Head of caudate nucleus (tissue), 42 donors: ENCODE measurements around the gene SLC25A29.
A peak's percentile ranks its signal among the peaks of the same experiment; 100 is the strongest.
"Not testable (repeated sequence)": the region's sequence is repeated elsewhere in the genome, so short reads cannot be mapped to it uniquely, and the experiment has no call there.

Experiments used
- DNase-seq, 42 donors: peaks; one replicate each; pipeline versions ENCODE4 v3.0.0 to v3.0.0-alpha.2; 2020 to 2021; ENCODE audit warnings: mixed read lengths in 7 of 42
- intact Hi-C: fragments of 100-400 bp; cut with DNase I; formaldehyde crosslinking; loops from one replicate; pipeline ENCODE4 v1.15.0; 2022

Gene SLC25A29

DNA sequence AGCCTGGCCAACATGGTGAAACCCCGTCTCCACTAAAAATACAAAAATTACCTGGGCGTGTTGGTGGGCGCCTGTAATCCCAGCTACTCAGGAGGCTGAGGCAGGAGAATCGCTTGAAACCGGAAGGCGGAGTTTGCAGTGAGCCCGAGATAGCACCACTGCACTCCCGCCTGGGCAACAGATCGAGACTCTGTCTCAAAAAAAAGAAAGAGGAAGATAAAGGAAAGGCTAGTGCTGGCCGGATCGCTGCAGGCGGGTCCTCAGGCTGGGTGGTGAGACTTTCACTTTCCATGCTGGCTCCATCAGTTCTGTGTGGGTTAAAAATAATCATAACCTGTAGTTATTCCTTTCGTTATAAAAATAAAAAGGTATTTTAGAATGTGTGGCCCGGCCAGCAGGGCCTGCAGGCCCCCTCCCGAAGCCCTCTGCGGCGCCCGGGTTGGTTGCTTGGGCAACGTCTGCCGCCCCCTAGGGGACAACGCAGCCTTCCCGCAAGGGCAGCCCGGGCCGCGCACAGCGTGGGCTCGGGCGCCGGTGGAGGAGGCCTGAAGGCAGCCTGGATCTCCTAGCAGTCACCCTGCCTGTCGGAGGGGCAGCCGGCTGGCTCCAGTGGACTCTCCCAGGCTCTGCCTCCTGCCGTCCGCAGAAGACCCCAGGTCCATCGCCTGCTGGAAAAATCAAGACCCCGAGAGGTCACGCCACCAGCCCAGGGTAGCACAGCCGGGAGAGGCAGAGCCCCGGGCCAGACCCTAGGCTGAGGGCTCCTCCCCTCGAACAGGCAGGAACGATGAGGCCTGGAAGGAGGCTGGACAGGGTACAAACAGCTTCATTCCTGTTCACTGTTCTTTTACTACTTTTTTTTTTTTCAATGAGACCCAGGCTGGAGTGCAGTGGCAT, 11.9 kb upstream of the SLC25A29 start:
- intact Hi-C loops: no loop called here
- DNase-seq: peak in 40 of 42 donors; percentile 39 to 84 (median 64)

DNA sequence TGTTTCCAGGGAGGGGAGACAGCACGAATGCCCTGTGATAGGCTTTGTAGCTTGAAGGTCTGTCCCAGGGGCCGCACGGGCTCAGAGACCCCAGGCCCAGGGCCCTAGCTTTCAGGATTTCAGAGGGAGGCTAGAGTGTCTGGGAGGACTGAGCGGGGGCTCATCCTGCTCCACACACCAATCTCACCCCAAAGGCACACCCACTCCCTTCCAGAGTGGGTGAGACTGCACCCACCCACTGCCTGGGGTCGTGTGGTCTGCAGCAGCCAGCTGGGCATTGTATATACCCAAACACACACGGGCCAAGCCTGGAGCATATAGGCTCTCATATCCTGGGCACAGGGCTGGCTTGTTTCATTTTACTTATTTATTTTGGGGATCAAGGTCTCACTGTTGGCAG, 11.1 kb upstream of the SLC25A29 start:
- DNase-seq: no peak
- intact Hi-C loops: no loop called here

DNA sequence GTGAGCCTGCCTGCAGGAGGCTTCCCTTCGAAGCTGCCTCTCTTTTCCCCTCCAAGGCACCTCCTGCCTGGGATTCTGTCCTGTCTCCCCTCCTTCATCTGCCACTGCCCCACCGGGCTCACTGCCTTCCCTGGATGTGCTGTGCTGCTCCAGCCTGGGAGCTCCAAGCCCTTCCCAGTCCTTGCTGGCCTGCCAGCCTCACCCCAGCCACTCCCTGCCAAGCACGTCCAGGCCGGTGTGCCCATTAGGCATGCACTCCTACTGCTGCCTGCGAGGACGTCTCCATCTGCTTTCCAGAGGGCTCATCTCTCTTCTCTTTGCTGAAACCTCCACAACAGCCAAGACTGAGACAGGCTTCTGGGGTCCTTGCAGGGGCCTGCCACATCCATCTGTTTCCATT, 8.5 kb upstream of the SLC25A29 start:
- intact Hi-C loops: no loop called here

DNA sequence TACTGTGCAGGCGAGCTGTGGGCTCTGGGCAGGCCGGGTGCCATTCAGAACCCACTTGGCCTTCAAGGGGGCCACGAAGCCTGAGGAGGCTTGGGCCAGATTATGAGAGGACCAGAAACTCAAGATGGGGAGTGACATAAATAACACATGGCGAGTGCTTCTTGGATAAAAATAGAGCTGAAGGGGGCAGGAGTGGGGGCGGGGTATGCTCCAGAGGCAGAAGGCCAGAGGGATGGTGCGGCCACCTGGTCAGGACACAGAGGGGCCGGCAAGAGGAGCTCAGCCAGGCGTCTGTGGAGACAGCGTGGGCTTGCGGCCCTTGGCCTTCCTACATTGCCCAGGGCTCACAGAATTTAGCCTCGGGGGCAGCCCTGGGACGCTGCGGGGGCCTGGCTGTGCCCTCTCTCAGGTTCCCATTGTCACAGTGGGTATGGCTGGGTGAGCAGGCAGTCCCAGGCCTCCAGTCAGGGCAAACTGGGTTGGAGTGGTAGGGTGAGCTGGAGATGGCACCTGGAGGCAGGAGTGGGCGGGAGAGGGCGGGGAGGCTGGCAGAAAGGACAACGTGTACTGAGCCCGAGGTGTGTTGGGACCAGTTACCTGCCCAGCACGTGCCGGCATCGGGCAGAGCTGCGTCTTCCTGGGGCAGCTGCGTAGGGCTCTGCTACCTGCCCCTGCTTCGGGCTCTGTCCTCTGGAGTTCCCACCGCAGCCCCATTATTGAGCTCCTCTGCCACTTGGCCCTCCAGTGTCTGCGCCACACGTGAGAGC, 7.4 kb upstream of the SLC25A29 start:
- intact Hi-C loops: no loop called here
- DNase-seq: no peak

More for the DNA sequence above, 8.5 kb upstream of the SLC25A29 start:
- DNase-seq: no peak

DNA sequence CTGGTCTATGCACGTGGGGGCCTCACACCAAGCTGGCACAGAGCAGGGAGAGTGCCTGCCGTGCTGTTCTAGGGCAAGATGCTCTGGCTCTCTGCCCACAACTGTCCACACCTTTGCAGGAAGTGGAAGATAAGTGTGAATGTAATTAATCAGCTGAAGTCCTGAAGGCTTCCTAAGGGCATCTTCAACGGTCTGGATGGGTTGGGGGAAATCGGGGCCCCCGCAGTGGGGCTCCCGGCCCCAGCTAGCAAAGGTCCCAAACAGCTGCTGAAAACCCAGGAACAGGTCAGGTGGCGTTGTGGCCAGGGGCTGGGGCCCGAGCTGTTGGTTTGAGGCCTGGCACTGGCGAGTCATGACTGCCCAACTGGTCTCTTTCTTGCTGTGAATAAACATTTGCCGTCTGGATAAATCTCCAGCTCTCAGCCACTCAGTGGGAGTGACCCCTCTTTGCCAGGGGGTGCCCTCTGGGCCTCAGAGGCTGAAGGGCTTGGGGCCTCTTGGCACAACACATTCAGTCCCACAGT, 6.7 kb upstream of the SLC25A29 start:
- no peak for DNase-seq
- intact Hi-C loops: no loop called here

DNA sequence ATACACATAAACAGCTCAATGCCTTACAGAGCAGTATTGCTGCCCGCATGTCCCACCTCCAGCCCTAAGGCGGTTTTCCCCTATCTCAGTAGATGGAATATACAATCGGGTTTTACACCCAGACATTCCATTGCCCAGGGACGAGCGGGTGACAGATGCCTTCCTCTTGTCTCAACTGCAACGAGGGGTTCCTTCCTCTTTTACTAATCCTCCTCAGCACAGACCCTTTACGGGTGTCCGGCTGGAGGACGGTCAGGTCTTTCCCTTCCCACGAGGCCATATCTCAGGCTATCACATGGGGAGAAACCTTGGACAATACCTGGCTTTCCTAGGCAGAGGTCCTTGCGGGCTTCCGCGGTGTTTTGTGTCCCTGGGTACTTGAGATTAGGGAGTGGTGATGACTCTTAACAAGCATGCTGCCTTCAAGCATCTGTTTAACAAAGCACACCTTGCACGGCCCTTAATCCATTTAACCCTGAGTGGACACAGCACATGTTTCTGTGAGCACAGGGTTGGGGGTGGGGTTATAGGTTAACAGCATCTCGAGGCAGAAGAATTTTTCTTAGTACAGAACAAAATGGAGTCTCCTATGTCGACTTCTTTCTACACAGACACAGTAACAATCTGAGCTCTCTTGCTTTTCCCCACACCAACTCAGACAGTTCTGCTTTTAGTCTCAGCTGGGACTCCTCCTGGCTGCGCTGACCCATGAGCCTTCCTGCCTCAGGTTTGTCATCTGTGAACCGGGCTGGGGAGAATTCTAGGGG, 6.0 kb upstream of the SLC25A29 start:
- intact Hi-C loops, DNase-seq: not testable (repeated sequence)

DNA sequence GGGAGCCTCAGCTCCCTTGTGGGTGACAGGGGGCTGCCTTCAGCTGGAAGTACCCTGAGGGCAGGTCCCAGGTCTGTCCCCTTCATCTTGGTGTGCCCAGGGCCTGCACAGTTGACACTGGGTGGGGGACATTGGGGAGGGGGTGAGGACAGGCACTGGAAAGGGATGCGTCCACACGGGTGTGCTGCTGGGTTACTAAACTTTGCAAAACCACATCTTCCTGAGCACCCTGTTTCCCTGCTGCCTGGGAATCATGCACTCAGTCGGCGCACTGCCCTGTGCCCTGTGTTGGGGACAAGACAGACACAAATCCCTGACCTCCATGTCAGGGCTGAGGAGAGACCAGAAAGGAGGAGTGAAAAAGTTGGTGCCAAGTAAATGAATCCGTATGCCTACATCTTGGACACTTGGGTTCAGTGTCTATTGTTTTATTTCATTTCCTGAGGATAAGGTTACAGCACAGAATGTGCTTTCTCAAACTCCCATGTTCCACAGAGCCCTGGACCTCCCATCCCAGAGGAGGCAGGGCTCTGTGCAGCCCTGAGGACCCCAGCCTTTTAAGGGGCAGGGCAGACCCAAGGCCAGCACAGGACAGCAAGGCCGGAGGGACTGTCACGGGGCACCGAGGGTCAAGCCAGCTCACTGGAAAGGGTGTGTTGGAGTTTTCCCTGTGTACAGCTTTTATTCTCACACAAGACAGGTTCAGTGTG, 2.9 kb upstream of the SLC25A29 start:
- no peak for DNase-seq
- intact Hi-C loops: loop anchor here (5.0 kb wide), 1 partner anchor 67 kb away; no protein-coding TSS in a partner anchor

DNA sequence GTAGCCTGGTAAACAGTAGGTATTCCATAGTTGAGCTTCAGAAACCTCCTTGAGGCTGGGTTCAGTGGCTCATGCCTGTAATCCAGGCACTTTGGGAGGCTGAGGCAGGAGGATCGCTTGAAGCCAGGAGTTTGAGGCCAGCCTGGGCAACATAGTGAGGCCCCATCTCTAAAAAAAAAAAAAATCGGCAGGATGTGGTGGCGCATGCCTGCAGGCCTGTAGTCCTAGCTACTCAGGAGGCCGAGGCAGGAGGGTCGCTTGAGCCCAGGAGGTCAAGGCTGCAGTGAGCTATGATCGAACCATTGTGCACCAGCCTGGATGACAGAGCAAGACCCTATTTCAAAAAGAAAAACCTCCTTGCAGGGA, 2.2 kb upstream of the SLC25A29 start:
- intact Hi-C loops: loop anchor here (5.0 kb wide), 1 partner anchor 66 kb away; no protein-coding TSS in a partner anchor
- not testable (repeated sequence) for DNase-seq

DNA sequence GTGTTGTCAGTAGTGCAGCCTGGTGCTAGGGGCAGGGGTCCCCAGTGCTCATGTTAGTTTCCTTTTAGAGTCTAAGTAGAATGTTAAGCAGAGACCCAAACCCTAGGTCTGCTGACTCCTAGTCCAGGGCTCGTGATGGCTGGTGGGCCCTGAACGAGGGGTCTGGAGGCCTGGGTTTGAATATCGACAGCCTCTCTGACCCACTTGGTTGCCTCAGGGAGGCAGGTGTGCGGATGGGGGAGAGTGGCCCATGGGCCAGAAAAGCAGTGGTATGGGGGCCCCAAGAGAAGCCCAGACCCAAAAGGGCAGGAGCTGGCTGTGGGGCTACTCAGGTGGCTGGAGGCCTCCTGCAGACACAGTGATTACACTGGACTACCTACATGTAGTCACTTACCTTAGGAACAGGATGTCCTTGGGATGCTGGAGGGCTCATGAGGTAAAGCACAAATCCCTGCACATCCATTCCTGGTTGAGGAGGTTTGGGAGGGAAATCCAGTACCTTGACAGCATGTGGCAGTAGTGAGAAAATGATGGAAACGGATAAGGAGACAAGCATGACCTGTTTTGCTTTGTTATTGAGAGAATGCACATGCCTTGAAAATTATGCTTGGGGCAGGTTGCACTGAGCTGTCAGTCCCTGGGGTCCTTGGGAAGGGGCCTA, 1.7 kb upstream of the SLC25A29 start:
- intact Hi-C loops: loop anchor here (5.0 kb wide), 1 partner anchor 66 kb away; no protein-coding TSS in a partner anchor
- DNase-seq: peak in 2 of 42 donors; percentile 30 to 42

DNA sequence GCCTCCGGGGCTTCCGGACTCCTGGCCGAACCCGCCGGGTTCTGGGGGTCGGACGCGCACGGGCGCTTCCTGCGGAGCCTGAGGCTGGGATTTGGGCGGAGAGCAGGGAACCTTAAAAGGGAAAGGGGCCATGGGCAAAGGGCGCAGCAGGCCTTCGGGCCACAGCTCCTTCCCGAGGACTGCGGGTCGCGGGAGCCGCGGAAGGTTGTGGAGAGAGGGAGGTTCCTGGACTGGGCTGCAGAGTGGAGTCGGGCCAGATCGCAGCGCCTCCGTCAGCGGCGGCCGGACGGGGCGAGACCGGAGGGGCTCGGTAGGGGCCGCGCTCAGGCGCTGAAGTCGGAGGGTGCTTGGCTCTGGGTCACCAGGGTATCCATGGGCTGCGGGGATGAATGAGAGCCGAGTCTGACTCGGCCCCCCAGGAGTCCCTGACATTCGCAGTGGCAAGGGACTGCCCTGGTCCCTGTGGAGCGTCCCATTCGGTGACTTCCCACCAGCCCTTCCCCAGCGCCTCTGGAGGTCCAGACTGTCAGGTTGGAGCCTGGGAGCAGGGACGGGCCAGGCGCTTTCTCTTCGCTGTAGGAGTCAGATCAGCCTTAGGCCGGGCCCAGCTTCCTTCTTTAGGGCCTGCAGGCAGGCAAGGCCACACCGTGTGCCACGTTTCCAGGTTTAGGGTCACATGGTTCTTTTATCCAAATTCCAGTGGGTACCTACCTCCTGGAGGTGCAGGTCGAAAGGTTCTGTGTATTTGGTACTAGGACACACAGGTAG, 938 bp upstream of the SLC25A29 start:
- peak in 18 of 42 donors; percentile 18 to 61 (median 38) for DNase-seq
- intact Hi-C loops: loop anchor here (5.0 kb wide), 1 partner anchor 65 kb away; no protein-coding TSS in a partner anchor

DNA sequence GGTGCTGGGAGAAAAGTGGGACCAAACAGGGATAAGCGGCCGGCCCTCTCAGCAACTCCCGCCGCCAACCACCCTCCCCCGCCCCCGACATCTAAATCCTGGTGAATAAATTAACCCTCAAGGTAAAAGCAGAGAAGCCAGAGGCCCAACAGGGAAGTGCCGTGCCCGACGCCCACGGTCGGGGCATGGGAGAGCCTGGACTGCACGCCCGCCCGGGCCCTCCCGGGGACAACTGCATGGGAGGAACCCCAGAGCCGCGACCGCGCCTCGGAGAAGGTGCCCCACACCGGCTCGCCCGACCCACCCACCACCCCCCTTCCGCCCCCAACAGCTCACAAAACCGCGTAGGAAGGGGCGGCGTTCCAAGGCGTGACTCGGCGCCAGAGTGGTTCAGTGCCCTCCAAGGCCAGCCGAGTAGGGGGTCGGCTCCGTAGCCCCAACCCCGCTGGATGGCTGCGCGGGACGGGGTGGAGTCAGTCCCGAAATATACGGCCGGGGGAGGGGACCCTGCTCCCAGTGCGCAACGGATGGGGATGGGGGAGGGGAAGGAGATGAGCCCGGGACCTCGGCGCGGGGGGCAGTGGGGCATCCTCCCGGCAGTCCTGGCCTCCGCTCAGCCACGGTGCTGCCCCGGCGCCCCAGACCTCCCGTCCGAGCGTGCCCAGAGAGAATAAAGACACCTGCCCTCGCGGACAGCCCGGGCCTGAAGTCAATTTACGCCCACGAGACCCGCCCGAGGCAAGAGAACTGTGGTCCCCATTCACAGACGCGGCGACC, 732 bp downstream of the SLC25A29 start:
- intact Hi-C loops: loop anchor here (5.0 kb wide), 1 partner anchor 63 kb away; no protein-coding TSS in a partner anchor
- peak in 31 of 42 donors; percentile 17 to 70 (median 42) for DNase-seq

DNA sequence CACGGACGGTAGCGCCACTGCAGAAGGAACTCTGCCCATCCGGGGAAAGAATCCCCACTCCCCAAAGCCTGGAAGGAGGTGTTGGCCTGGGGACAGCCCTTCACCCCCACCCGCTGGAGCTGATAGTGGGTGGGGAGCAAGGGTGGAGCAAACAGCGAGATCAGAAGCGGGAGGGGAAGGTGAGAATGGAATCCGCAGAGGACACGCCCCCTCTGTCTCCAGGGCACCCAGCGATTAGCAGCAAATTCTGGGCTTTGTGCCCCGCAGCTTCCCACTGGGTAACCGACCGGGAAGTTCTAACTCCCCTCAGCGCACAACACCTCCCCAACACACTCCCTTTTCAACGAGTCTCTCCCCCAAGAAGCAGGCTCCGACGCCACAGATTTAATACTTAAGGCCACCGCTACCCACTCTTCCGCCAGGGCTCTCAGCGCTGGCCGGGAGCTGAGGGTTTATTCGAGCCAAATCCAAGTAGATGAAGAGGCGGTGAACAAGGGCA, 1.4 kb downstream of the SLC25A29 start:
- peak in 40 of 42 donors; percentile 37 to 87 (median 67) for DNase-seq
- intact Hi-C loops: loop anchor here (5.0 kb wide), 1 partner anchor 63 kb away; no protein-coding TSS in a partner anchor

DNA sequence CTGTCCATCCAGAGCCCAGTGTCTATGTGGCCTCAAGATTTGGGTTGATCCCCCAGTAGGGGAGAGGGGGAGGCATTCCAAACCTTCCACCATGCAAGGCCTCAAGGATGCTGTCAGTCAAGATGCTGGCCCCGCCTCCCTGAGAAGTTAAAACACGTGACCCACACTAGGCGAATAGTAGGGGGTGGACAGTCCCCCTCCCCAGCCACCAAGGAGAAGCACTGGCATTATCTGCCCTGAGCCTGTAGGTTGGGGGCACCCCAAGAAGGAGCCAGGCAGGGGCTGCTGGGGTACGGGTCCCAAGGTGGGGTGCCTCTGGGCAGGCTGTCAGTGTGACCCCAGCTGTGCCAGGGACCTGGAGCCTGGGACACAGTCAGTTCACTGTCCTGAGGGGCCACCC, 2.3 kb downstream of the SLC25A29 start:
- intact Hi-C loops: no loop called here

DNA sequence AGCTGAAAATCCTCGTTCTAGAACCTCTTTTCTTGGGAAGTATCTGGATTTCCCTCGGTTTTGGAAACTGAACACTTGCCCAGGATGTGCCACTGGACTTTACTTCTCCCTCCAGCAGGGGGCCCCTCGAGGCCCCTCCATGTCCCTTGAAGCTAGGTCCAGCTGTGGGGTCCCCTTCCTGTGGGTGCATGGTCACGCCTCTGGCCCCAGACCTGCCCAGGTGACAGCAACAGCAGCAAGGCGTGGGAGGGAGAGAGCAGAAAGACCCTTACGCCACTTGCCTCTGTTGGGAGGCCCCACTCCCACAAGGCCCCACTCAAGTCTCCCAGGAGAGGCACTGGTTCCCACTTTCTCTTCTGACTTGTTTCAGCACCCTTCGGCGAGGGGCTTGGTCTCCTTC, 3.1 kb downstream of the SLC25A29 start:
- intact Hi-C loops: no loop called here
- DNase-seq: peak in 2 of 42 donors; percentile 41 to 67

More for the DNA sequence above, 2.3 kb downstream of the SLC25A29 start:
- DNase-seq: no peak

DNA sequence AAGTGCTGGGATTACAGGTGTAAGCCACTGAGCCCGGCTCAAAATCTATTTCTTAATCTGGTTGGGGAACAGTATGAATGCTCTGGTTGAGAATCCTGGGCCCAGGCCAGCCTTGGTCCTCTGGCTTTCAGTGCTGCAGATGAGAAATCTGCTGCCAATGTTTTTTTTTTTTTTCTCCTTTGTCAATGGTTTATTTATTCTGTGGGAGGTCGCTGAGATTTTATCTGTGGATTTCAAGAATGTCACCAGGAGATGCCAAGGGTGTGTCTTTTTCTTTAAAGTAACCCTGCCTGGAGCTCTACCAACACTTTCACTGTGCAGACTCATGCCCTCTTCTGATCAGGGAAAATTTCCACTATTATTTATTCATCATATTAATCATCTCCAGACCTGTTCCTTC, 3.6 kb downstream of the SLC25A29 start:
- intact Hi-C loops: no loop called here
- no peak for DNase-seq

DNA sequence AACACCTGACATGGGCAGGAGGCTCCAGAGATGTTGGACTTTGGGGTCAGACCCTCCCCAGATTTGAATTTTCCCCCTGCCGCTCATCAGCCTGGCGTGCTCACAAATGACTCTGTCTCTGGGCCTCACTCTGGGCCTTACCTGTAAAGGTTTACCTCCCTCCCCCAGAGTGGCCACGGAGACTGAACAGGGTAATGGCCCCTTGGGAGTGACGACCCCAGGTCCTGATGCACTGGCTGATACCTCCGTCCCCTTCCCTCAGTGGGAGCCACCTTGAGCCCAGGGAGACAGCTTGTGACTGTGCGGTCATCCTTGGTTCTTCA, 7.0 kb downstream of the SLC25A29 start:
- intact Hi-C loops: no loop called here
- no peak for DNase-seq
